Kidney epithelial cell (primary cell): ENCODE measurements around the gene PIEZO2. TPM values are rescaled to one million over a fixed set of nuclear protein-coding genes. Genes with fewer than 3 reads are reported as not detected.

Experiments used
- DNase-seq: peaks from one replicate; pipeline ENCODE4 v3.0.0-alpha.2; 2010; ENCODE audit warnings: low read depth
- H3K27me3 ChIP-seq: 2 replicates; pipeline ENCODE4 v1.6.0; 2011; ENCODE audit warnings: low read length; ENCODE audit not compliant: control insufficient read depth, insufficient read depth
- H3K36me3 ChIP-seq: 2 replicates; pipeline ENCODE4 v1.5.1; 2011; ENCODE audit warnings: low read length; ENCODE audit not compliant: control insufficient read depth, insufficient read depth
- H3K4me3 ChIP-seq: 2 replicates; pipeline ENCODE4 v1.5.1; 2011; ENCODE audit warnings: low read depth, mild to moderate bottlenecking, control low read depth, low read length
- CTCF ChIP-seq: IDR thresholded peaks from 2 replicates; pipeline ENCODE4 v1.5.1; 2011; ENCODE audit warnings: mild to moderate bottlenecking, moderate library complexity, low read length, control low read depth, inconsistent platforms; ENCODE audit not compliant: insufficient read depth, poor library complexity, severe bottlenecking
- total RNA-seq: library from RNA; depleted of rRNA; stranded (reverse); fragments of >200 nt; gene quantifications from 2 replicates; pipeline ENCODE4 v1.2.3, GENCODE V29; 2015

The PIEZO2 gene
- total RNA-seq, 1 donor from 2014 or later: 1.8 TPM

DNA sequence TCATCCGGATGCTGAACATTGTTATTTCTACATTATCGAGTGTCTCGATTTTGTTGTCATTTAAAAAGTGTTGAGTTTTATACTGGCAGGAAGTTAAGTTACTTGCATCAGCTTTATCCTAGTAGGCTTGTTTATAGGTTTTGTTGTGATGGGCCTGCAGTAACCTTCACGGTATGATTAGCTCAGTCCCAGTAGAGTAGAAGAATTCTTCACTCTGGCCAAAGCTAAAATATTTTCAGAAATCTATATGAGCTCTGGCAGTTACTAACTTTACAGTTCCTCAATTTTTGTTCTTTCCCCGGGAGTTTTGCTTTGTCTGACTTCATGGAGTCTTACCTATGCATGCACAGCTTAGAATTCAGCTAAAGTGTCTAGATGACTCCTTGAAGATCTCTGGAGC lies 328.7 kb downstream of the PIEZO2 start:
- no peaks in the 10 kb centered on the region for H3K36me3 ChIP-seq
- DNase-seq: no peak
- TF ChIP-seq CTCF: no peak
- no peaks in the 10 kb centered on the region for H3K27me3 ChIP-seq
- no peak overlapping the region for H3K4me3 ChIP-seq

DNA sequence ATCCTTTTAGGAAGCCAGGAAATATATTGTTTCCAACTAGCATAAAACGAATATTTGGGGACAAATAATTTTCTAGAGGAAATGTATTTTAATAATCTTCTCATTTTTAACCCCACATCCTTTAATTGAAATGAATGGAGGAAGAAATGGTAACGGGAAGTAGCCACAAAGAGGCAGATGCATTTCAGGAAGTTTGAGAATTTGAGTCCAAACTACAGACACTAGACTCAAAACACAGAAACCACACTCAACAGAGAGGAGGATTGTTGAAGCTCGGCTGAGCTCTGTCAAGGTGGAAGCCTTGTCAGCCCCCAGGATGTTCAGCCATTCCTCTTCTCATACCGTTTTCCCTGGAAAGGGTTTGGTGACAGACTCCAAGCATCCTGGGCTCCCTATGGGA lies 335.0 kb downstream of the PIEZO2 start:
- no peak overlapping the region for H3K4me3 ChIP-seq
- no peaks in the 10 kb centered on the region for H3K27me3 ChIP-seq
- no peak for TF ChIP-seq CTCF
- DNase-seq: no peak
- H3K36me3 ChIP-seq: no peaks in the 10 kb centered on the region

DNA sequence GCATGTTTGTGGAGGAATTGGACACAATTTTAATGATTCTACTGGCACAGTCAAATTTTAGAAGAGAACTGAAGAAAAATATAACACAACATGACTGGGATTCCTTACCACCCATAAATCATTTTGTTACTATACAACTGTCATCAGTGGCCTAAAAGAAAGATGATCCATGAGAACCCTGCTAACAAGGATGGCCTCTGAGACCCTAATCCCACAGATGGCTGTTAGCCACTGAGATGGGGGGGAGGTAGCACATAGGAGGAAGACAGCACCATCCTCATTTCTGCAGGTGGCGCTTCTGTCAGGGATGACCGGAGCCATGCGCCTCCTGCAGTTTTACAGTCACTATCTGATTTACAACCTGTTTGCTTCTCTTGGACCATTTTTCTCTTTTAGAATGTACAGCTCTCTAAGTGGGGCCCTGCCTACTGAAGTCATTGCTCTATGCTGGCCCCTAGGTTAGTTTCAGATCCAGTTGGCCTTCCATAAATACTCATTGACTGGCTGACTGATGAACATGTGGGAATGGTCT lies 343.7 kb downstream of the PIEZO2 start:
- H3K36me3 ChIP-seq: no peaks in the 10 kb centered on the region
- DNase-seq: no peak
- TF ChIP-seq CTCF: no peak
- no peak overlapping the region for H3K4me3 ChIP-seq
- no peaks in the 10 kb centered on the region for H3K27me3 ChIP-seq

- no peaks in the 10 kb centered on the region for H3K27me3 ChIP-seq
- TF ChIP-seq CTCF: no peak
- no peaks in the 10 kb centered on the region for H3K36me3 ChIP-seq
- H3K4me3 ChIP-seq: no peak overlapping the region
- DNase-seq: no peak
Observed at GRCh38 chr18:10804126-10804525, 345.2 kb downstream of the PIEZO2 start.

- DNase-seq: peak; percentile 14
- no peak overlapping the region for H3K4me3 ChIP-seq
- no peak for TF ChIP-seq CTCF
- H3K27me3 ChIP-seq: no peaks in the 10 kb centered on the region
- no peaks in the 10 kb centered on the region for H3K36me3 ChIP-seq
Observed at GRCh38 chr18:10798727-10799550, 350.4 kb downstream of the PIEZO2 start.
